Measurements from ENCODE around the gene FOXD3.
"Not testable (repeated sequence)": the region's sequence is repeated elsewhere in the genome, so short reads cannot be mapped to it uniquely, and the experiment has no call there.

The FOXD3 gene

GRCh38 chr1:63321066-63321784 is 1.1 kb upstream of the FOXD3 start:
- DNase-seq, result no peak

- no peak for DNase-seq
Observed at GRCh38 chr1:63321785-63322113, 618 bp upstream of the FOXD3 start.

- peak in 2 of 4 experiments; percentile 32 to 33 for DNase-seq
Observed at GRCh38 chr1:63322944-63323864, 837 bp downstream of the FOXD3 start.

GRCh38 chr1:63323865-63324778 is 1.8 kb downstream of the FOXD3 start:
- no peak for DNase-seq

GRCh38 chr1:63324779-63325119 is 2.4 kb downstream of the FOXD3 start:
- no peak for DNase-seq

- no peak for DNase-seq
Observed at GRCh38 chr1:63325279-63325985, 3.1 kb downstream of the FOXD3 start.

GRCh38 chr1:63326106-63326472 is 3.7 kb downstream of the FOXD3 start:
- no peak for DNase-seq

- DNase-seq, result no peak
Observed at GRCh38 chr1:63326473-63327380, 4.4 kb downstream of the FOXD3 start.

- DNase-seq, result peak in 1 of 4 experiments; percentile 3
Observed at GRCh38 chr1:63327417-63328054, 5.2 kb downstream of the FOXD3 start.

GRCh38 chr1:63328122-63328521 is 5.8 kb downstream of the FOXD3 start:
- no peak for DNase-seq

- no peak for DNase-seq
Observed at GRCh38 chr1:63328781-63329180, 6.4 kb downstream of the FOXD3 start.

- no peak for DNase-seq
Observed at GRCh38 chr1:63329621-63330330, 7.4 kb downstream of the FOXD3 start.

- no peak for DNase-seq
Observed at GRCh38 chr1:63330331-63330916, 8.1 kb downstream of the FOXD3 start.

GRCh38 chr1:63342402-63342801 is 20.0 kb downstream of the FOXD3 start:
- no peak for DNase-seq

- DNase-seq, result no peak
Observed at GRCh38 chr1:63343922-63344321, 21.6 kb downstream of the FOXD3 start.

GRCh38 chr1:63350320-63350719 is 28.0 kb downstream of the FOXD3 start:
- DNase-seq, result no peak

GRCh38 chr1:63352736-63353135 is 30.4 kb downstream of the FOXD3 start:
- DNase-seq, result no peak

- not testable (repeated sequence) for DNase-seq
Observed at GRCh38 chr1:63356234-63356633, 33.9 kb downstream of the FOXD3 start.

- DNase-seq, result no peak
Observed at GRCh38 chr1:63359561-63359960, 37.2 kb downstream of the FOXD3 start.

GRCh38 chr1:63362073-63362472 is 39.7 kb downstream of the FOXD3 start:
- no peak for DNase-seq
